ENCODE measurements around the gene SZRD1. TPM values are rescaled to one million over a fixed set of nuclear protein-coding genes. Genes with fewer than 3 reads are reported as not detected.
A peak's percentile ranks its signal among the peaks of the same experiment; 100 is the strongest.

SZRD1 gene
- total RNA-seq, 1 donor from 2014 or later, result 110 TPM

DNA sequence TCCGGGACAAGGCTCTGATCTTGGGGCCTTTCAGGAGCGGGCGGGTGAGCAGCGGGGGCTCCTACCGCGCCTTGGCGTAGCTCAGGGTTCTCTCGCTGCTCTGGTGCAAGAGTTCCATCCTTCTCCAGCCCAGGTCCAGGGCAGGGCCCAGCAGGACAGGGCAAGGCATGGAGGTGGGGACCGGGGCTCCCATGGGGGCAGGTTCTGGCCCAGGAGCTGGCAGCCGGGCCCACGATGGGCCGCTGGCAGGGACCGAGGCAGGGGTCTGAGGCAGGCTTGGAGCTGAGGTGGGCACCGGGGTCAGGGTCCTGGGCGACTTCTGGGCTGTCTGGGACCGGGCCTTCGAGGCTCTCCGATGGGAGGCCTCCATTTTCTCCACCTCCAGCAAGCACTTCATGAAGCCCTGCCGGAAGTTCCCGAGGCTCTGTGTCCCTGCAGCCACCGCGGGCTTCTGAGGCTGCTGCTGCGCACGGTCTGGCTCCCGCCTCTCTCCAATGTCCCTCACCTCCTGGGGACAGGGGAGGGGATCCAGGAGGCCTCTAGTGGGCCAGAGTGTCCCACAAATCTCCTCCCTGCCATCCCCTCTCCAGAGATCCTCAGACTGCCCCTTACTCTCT lies 42.6 kb downstream of the SZRD1 start:
- DNase-seq, result no peak
- peak; percentile 28 for ATAC-seq
- Histone ChIP-seq H3K27me3 (no peaks in the 10 kb centered on the region), H3K4me1 (no peaks in the 10 kb centered on the region), H3K4me3 (no peak overlapping the region), H3K27ac (no peak overlapping the region), H3K36me3 (no peaks in the 10 kb centered on the region), H3K9me3 (no peaks in the 10 kb centered on the region)
- TF ChIP-seq CTCF (IDR thresholded peaks at IDR 0.05), result no peak
- intact Hi-C loops (cut with DNase I), result no loop called here

DNA sequence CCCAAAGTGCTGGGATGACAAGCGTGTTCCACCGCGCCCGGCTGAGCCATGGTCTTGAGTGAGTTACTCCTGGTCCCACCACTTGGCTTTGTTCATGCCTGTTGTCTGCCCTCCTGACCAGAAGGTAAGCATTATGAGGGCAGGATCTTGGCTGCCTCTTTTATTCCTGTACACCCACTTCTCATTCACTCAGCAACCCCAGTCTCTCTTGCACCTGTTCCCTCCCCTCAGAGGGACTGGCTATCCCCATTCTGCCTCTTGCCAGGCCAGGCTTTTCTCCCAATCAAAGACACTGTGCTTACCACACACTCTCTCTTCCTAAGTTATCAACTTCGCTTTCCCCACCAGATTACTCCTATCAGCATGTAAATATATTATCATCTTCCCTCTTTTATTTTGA lies 43.8 kb downstream of the SZRD1 start:
- H3K27me3 ChIP-seq, result no peaks in the 10 kb centered on the region
- no peaks in the 10 kb centered on the region for H3K9me3 ChIP-seq
- TF ChIP-seq CTCF (IDR thresholded peaks at IDR 0.05), result no peak
- intact Hi-C loops (cut with DNase I), result no loop called here
- no peak overlapping the region for H3K27ac ChIP-seq
- ATAC-seq (no peak), DNase-seq (no peak)
- no peaks in the 10 kb centered on the region for H3K4me1 ChIP-seq
- no peaks in the 10 kb centered on the region for H3K36me3 ChIP-seq
- no peak overlapping the region for H3K4me3 ChIP-seq

GRCh38 chr1:16413191-16413590 lies 46.1 kb downstream of the SZRD1 start:
- Histone ChIP-seq H3K36me3 (no peaks in the 10 kb centered on the region), H3K27ac (no peak overlapping the region), H3K27me3 (no peaks in the 10 kb centered on the region), H3K4me3 (no peak overlapping the region), H3K9me3 (no peaks in the 10 kb centered on the region), H3K4me1 (no peaks in the 10 kb centered on the region)
- TF ChIP-seq CTCF (IDR thresholded peaks at IDR 0.05), result no peak
- DNase-seq (no peak), ATAC-seq (no peak)
- intact Hi-C loops (cut with DNase I), result no loop called here

- intact Hi-C loops (cut with DNase I), result no loop called here
- ATAC-seq, result no peak
Measured at GRCh38 chr1:16418823-16419425, 51.9 kb downstream of the SZRD1 start.

GRCh38 chr1:16420424-16421118 lies 53.5 kb downstream of the SZRD1 start:
- Histone ChIP-seq H3K4me1 (no peaks in the 10 kb centered on the region), H3K4me3 (no peak overlapping the region), H3K9me3 (no peaks in the 10 kb centered on the region), H3K27me3 (no peaks in the 10 kb centered on the region), H3K36me3 (no peaks in the 10 kb centered on the region), H3K27ac (no peak overlapping the region)
- DNase-seq, result no peak
- peak; percentile 35 for ATAC-seq
- intact Hi-C loops (cut with DNase I), result no loop called here
- no peak for TF ChIP-seq CTCF (IDR thresholded peaks at IDR 0.05)

More at GRCh38 chr1:16418823-16419425, 51.9 kb downstream of the SZRD1 start:
- no peaks in the 10 kb centered on the region for H3K4me1 ChIP-seq
- no peak for TF ChIP-seq CTCF (IDR thresholded peaks at IDR 0.05)
- H3K36me3 ChIP-seq, result no peaks in the 10 kb centered on the region
- no peaks in the 10 kb centered on the region for H3K27me3 ChIP-seq
- no peak overlapping the region for H3K4me3 ChIP-seq
- no peak overlapping the region for H3K27ac ChIP-seq
- H3K9me3 ChIP-seq, result no peaks in the 10 kb centered on the region
- no peak for DNase-seq
